SK-N-SH treated with all-trans-retinoic acid at 6 μM for 48 hours (cell line): ENCODE measurements around the gene SH2D2A.

Source experiments
- CSRNP3 ChIP-seq: fragments of 250-450 bp; sonication (Bioruptor Pico); IDR thresholded peaks from 2 replicates; pipeline ENCODE4 v1.5.1; 2021; ENCODE audit warnings: mild to moderate bottlenecking, moderate library complexity
- OSR1 ChIP-seq: fragments of 250-450 bp; sonication (Bioruptor Pico); IDR thresholded peaks from 2 replicates; pipeline ENCODE4 v1.8.0; 2022; ENCODE audit warnings: moderate library complexity, mild to moderate bottlenecking, inconsistent platforms
- PATZ1 ChIP-seq: fragments of 250-450 bp; sonication (Bioruptor Pico); IDR thresholded peaks from 2 replicates; pipeline ENCODE4 v1.8.0; 2020; ENCODE audit warnings: mild to moderate bottlenecking, moderate library complexity, borderline replicate concordance
- TOX ChIP-seq: fragments of 250-450 bp; sonication (Bioruptor Pico); IDR thresholded peaks from 2 replicates; pipeline ENCODE4 v1.8.0; 2021; ENCODE audit warnings: mild to moderate bottlenecking, moderate library complexity, borderline replicate concordance
- ZFP3 ChIP-seq: fragments of 250-450 bp; sonication (Bioruptor Pico); IDR thresholded peaks from 2 replicates; pipeline ENCODE4 v1.5.0; 2020; ENCODE audit warnings: mild to moderate bottlenecking, moderate library complexity
- ZFP30 ChIP-seq: fragments of 450-650 bp; formaldehyde crosslinking; IDR thresholded peaks from 2 replicates; pipeline ENCODE4 v1.5.0; 2022; ENCODE audit warnings: mild to moderate bottlenecking, moderate library complexity
- ZNF8 ChIP-seq: fragments of 450-650 bp; formaldehyde crosslinking; IDR thresholded peaks from 2 replicates; pipeline ENCODE4 v1.5.0; 2020; ENCODE audit warnings: mild to moderate bottlenecking, moderate library complexity
- TF ChIP-seq, protein P1 (sequence below): fragments of 250-450 bp; sonication (Bioruptor Pico); IDR thresholded peaks from 2 replicates; pipeline ENCODE4 v1.5.1; 2020; ENCODE audit warnings: low read depth, mild to moderate bottlenecking, moderate library complexity

- TF ChIP-seq, protein P1, sequence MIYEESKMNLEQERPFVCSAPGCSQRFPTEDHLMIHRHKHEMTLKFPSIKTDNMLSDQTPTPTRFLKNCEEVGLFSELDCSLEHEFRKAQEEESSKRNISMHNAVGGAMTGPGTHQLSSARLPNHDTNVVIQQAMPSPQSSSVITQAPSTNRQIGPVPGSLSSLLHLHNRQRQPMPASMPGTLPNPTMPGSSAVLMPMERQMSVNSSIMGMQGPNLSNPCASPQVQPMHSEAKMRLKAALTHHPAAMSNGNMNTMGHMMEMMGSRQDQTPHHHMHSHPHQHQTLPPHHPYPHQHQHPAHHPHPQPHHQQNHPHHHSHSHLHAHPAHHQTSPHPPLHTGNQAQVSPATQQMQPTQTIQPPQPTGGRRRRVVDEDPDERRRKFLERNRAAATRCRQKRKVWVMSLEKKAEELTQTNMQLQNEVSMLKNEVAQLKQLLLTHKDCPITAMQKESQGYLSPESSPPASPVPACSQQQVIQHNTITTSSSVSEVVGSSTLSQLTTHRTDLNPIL (CRISPR knock-in tag), result no peak
- no peak for TF ChIP-seq PATZ1
- TF ChIP-seq ZFP3 (CRISPR knock-in tag), result no peak
- no peak for TF ChIP-seq TOX (CRISPR knock-in tag)
- TF ChIP-seq CSRNP3 (CRISPR knock-in tag), result no peak
- no peak for TF ChIP-seq ZFP30
- TF ChIP-seq ZNF8 (CRISPR knock-in tag), result no peak
- TF ChIP-seq OSR1 (CRISPR knock-in tag), result no peak
Observed at GRCh38 chr1:156863631-156864030, 47.0 kb upstream of the SH2D2A start.
